ENCODE data around the gene MATN3. TPM values are rescaled to one million over a fixed set of nuclear protein-coding genes. Genes with fewer than 3 reads are reported as not detected.
A peak's percentile ranks its signal among the peaks of the same experiment; 100 is the strongest.

Gene MATN3, protein sequence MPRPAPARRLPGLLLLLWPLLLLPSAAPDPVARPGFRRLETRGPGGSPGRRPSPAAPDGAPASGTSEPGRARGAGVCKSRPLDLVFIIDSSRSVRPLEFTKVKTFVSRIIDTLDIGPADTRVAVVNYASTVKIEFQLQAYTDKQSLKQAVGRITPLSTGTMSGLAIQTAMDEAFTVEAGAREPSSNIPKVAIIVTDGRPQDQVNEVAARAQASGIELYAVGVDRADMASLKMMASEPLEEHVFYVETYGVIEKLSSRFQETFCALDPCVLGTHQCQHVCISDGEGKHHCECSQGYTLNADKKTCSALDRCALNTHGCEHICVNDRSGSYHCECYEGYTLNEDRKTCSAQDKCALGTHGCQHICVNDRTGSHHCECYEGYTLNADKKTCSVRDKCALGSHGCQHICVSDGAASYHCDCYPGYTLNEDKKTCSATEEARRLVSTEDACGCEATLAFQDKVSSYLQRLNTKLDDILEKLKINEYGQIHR
- 1.1 and 1.6 TPM in 2 replicates for total RNA-seq (2014; rRNA removed)
- Bru-seq, nascent RNA: percentile 45 among the genes with signal in this experiment
- percentile 45 among the genes with signal in this experiment for BruChase-seq, experiment 1, labeled RNA remaining after a 6-hour chase
- BruChase-seq, experiment 2, labeled RNA remaining after a 2-hour chase: percentile 38 among the genes with signal in this experiment
- long read RNA-seq, transcript MATN3-201 (8 exons, 2,524 nt): major isoform, 11 of 14 reads
- long read RNA-seq, partial matches to known transcripts: 2 of 14 reads
- long read RNA-seq, other reads (novel, unspliced or antisense): 1 of 14 reads

GRCh38 chr2:20012282-20013125 is at the start of gene MATN3:
MATN3 (minus strand) TSS chr2:20012668; CDS start chr2:20012631, 37 bp downstream.
- TF ChIP-seq CTCF (conservative IDR thresholded peaks at IDR 0.05; ENCODE audit: low read depth, low read length) (no peak), EZH2 (IDR thresholded peaks at IDR 0.05; ENCODE audit: low read length, unreplicated experiment) (no peak), EZH2phosphoT487 (IDR thresholded peaks at IDR 0.05; ENCODE audit: borderline replicate concordance, low read length) (no peak)
- peaks cover 18% of the 10 kb centered on the region for H3K4me1 ChIP-seq (ENCODE audit: insufficient read depth, low read length)
- CTCF ChIA-PET: no interaction called here
- no peaks in the 10 kb centered on the region for H3K79me2 ChIP-seq (ENCODE audit: low read length)
- ATAC-seq (peak; percentile 72), DNase-seq (peak; percentile 59)
- no peaks in the 10 kb centered on the region for H3K9me2 ChIP-seq (replicated peaks; ENCODE audit: low read length)
- peak within 1 kb of the TSS; percentile 69 for H3K4me3 ChIP-seq (ENCODE audit: low read length)
- intact Hi-C loops (cut with micrococcal nuclease): no loop called here
- peak within 1 kb of the TSS; percentile 93 for H3K4me2 ChIP-seq (ENCODE audit: low read length)
- H4K20me1 ChIP-seq (ENCODE audit: low read length): no peaks in the 10 kb centered on the region
- H3K9me3 ChIP-seq (ENCODE audit: low read length): no peaks in the 10 kb centered on the region
- POLR2A ChIA-PET (ENCODE audit: unreplicated experiment): no interaction called here
- no peaks in the 10 kb centered on the region for H3F3A ChIP-seq (ENCODE audit: low read length, unreplicated experiment)
- no peaks in the 10 kb centered on the region for H3K36me3 ChIP-seq (ENCODE audit: low read depth, low read length)
- BruUV-seq (replicated peaks): no TSS peak
- peak within 1 kb of the TSS; percentile 53 for H3K9ac ChIP-seq (ENCODE audit: low read length)
- H2AFZ ChIP-seq (ENCODE audit: low read length): peak within 1 kb of the TSS; percentile 98
- H3K27ac ChIP-seq (ENCODE audit: low read length): no peak within 1 kb of the TSS
- no peaks in the 10 kb centered on the region for H3K27me3 ChIP-seq (ENCODE audit: low read length)

DNA sequence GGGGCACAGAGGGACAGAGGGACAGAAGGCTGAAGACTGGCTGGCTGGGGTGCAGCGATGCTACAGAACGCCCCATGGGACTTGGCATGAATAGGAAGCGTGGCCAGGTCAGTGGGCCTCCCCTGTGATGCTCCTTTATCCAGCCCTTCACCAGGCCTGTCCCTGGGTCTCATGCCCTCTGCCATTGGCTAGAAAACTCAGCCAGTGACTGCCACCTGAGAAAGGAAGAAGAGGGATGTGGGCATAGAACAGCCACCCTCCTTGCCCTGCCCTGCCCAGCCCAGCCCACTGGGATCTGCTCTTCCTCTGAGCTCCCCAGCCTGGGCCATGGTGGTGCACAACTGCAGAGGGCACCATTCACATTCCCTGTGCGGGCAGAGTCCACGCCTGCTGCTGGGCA is 49.5 kb upstream of the MATN3 start:
- Histone ChIP-seq H3K79me2 (ENCODE audit: low read length) (no peaks in the 10 kb centered on the region), H3K4me2 (ENCODE audit: low read length) (no peak overlapping the region), H3F3A (ENCODE audit: low read length, unreplicated experiment) (no peaks in the 10 kb centered on the region), H3K4me1 (ENCODE audit: insufficient read depth, low read length) (peaks cover 15% of the 10 kb centered on the region), H3K27me3 (ENCODE audit: low read length) (no peaks in the 10 kb centered on the region), H4K20me1 (ENCODE audit: low read length) (no peaks in the 10 kb centered on the region), H3K9me3 (ENCODE audit: low read length) (no peaks in the 10 kb centered on the region), H3K9ac (ENCODE audit: low read length) (no peak overlapping the region), H3K4me3 (ENCODE audit: low read length) (no peak overlapping the region), H3K27ac (ENCODE audit: low read length) (no peak overlapping the region), H3K36me3 (ENCODE audit: low read depth, low read length) (no peaks in the 10 kb centered on the region), H3K9me2 (replicated peaks; ENCODE audit: low read length) (no peaks in the 10 kb centered on the region), H2AFZ (ENCODE audit: low read length) (no peak overlapping the region)
- no peak for DNase-seq
- intact Hi-C loops (cut with micrococcal nuclease): no loop called here
- ATAC-seq: no peak
- POLR2A ChIA-PET (ENCODE audit: unreplicated experiment): no interaction called here
- TF ChIP-seq CTCF (conservative IDR thresholded peaks at IDR 0.05; ENCODE audit: low read depth, low read length) (no peak), EZH2phosphoT487 (IDR thresholded peaks at IDR 0.05; ENCODE audit: borderline replicate concordance, low read length) (no peak), EZH2 (IDR thresholded peaks at IDR 0.05; ENCODE audit: low read length, unreplicated experiment) (no peak)
- CTCF ChIA-PET: no interaction called here
- no TSS peak for BruUV-seq (replicated peaks)

All from PC-3 (cell line).